Measurements from ENCODE around the gene GDE1.

GDE1 gene

DNA sequence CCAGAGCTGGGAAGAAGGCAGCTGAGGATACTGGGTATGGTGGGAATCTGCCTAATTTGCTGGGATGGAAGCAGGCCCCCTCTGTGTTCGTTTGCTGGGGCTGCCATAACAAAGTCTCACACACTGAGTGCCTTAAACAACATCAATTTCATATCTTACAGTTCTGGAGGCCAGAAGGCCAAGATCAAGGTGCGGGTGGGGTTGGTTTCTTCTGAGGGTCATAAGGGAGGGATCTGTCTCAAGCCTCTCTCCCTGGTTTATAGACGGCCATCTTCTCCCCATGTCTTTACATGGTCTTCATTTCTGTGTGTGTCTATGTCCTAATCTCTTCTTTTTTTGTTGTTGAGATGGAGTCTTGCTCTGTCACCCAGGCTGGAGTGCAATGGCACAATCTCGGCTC is 35.8 kb downstream of the GDE1 start:
- Mint-ChIP-seq H3K27me3 (no peaks in the 10 kb centered on the region), H3K4me1 (no peaks in the 10 kb centered on the region), H3K36me3 (no peaks in the 10 kb centered on the region), H3K9me3 (no peaks in the 10 kb centered on the region), H3K27ac (no peak overlapping the region), H3K4me3 (no peak overlapping the region)
- ATAC-seq (ENCODE audit: low read depth) (no peak), DNase-seq (ENCODE audit: low spot score in 2 of 2) (no peak)

DNA sequence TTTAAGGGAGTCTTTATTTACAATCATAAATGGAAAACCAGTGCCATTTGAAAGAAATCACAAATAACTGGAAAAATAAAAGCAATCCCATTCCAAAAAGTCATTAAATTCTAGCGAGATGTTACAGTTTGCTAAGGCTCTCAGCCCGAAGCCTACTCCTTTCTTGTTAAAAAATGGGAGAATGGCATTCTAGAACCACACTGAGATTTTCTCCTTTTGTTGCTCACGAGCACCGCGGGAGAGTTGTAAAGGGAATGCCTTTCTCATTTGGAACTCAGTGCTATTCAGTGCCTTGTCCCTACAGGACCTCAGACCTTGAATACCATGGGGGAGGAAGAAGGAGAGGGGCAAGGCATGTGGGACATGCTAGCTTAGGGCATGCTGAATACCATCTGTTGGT is 36.3 kb downstream of the GDE1 start:
- no peak overlapping the region for H3K27ac Mint-ChIP-seq

DNA sequence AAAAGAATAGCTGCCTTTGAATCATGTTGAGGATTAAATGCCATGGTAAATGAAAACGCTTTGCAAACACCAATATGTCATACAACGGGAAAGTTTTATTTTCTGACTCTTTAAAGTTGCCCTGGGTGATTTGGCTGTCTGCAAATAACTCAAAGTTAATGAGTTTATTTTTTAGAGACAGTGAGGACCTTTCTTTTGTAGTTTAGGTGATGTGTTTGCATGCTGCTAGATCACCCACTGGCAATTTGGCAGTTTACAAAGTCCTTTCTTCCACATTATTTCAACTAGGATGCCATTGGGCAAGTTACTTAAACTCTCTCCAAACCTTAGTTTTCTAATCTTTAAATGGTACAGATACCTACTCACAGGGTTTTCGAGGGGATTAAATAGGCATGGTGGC is 37.8 kb downstream of the GDE1 start:
- no peak overlapping the region for H3K27ac Mint-ChIP-seq
- H3K4me3 Mint-ChIP-seq: no peak overlapping the region
- no peaks in the 10 kb centered on the region for H3K27me3 Mint-ChIP-seq
- H3K36me3 Mint-ChIP-seq: no peaks in the 10 kb centered on the region
- ATAC-seq (ENCODE audit: low read depth): no peak
- DNase-seq (ENCODE audit: low spot score in 2 of 2): no peak
- no peaks in the 10 kb centered on the region for H3K4me1 Mint-ChIP-seq
- H3K9me3 Mint-ChIP-seq: no peaks in the 10 kb centered on the region

More for the DNA sequence above, 36.3 kb downstream of the GDE1 start:
- Mint-ChIP-seq H3K27me3 (no peaks in the 10 kb centered on the region), H3K4me3 (no peak overlapping the region), H3K36me3 (no peaks in the 10 kb centered on the region), H3K9me3 (no peaks in the 10 kb centered on the region), H3K4me1 (no peaks in the 10 kb centered on the region)
- ATAC-seq (ENCODE audit: low read depth) (no peak), DNase-seq (ENCODE audit: low spot score in 2 of 2) (no peak)

DNA sequence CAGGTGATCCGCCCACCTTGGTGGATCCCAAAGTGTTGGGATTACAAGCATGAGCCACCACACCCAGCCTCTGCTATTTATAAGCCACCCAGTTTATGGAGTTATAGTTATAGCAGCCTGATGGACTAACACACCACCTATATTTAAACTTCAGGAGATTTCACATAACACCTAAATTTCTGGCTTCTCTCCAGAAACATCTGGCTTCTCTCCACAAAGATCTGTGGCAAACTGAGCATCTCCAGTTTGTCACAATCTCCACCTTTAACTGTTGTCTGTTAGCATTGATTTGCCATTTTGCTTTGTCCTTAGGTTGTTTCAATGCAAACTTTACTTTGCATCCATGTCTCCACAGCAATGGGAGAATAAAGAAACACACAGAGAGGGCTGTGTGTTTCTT is 39.6 kb downstream of the GDE1 start:
- H3K9me3 Mint-ChIP-seq: no peaks in the 10 kb centered on the region
- no peak for DNase-seq (ENCODE audit: low spot score in 2 of 2)
- no peaks in the 10 kb centered on the region for H3K4me1 Mint-ChIP-seq
- no peaks in the 10 kb centered on the region for H3K36me3 Mint-ChIP-seq
- H3K27ac Mint-ChIP-seq: no peak overlapping the region
- H3K27me3 Mint-ChIP-seq: peaks cover 5% of the 10 kb centered on the region
- no peak overlapping the region for H3K4me3 Mint-ChIP-seq
- no peak for ATAC-seq (ENCODE audit: low read depth)

DNA sequence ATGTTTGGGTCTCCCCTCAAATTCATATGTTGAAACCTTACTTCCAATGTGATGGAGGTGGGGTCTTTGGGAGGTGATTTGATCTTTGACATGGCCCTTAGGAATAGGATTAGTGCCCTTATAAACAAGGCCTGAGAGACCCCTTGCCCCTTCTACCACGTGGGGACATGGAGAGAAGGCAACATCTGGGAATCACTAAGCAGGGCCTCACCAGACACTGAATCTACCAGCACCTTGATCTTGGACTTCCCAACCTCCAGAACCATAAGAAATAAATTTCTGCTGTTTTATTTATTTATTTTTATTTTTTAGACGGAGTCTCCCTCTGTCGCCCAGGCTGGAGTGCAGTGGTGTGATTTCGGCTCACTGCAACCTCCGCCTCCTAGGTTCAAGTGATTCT is 40.1 kb downstream of the GDE1 start:
- H3K27ac Mint-ChIP-seq: no peak overlapping the region
- no peak overlapping the region for H3K4me3 Mint-ChIP-seq
- H3K36me3 Mint-ChIP-seq: no peaks in the 10 kb centered on the region
- H3K27me3 Mint-ChIP-seq: peaks cover 5% of the 10 kb centered on the region
- H3K9me3 Mint-ChIP-seq: no peaks in the 10 kb centered on the region
- no peak for ATAC-seq (ENCODE audit: low read depth)
- no peaks in the 10 kb centered on the region for H3K4me1 Mint-ChIP-seq
- DNase-seq (ENCODE audit: low spot score in 2 of 2): no peak

DNA sequence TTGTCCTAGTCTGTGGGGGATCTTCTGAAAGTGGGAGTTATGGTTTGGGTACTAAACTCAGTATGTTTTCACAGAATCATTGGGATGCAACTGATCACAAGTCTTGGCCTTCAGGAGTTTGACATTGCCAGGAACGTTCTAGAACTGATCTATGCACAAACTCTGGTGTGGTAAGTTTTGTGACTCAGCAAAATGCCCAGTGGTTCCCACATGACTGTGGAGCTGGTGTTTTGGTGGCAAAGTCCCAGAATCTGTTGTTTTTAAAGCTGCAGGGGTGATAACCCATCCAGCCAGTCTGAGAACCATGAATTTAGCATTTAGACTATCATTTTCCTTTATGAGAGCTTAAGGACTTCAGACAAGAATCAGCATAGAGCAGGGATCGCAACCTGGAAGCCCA is 40.6 kb downstream of the GDE1 start:
- Mint-ChIP-seq H3K4me1 (no peaks in the 10 kb centered on the region), H3K9me3 (no peaks in the 10 kb centered on the region), H3K36me3 (no peaks in the 10 kb centered on the region), H3K4me3 (no peak overlapping the region), H3K27ac (no peak overlapping the region), H3K27me3 (peaks cover 5% of the 10 kb centered on the region)
- DNase-seq (ENCODE audit: low spot score in 2 of 2) (no peak), ATAC-seq (ENCODE audit: low read depth) (no peak)

DNA sequence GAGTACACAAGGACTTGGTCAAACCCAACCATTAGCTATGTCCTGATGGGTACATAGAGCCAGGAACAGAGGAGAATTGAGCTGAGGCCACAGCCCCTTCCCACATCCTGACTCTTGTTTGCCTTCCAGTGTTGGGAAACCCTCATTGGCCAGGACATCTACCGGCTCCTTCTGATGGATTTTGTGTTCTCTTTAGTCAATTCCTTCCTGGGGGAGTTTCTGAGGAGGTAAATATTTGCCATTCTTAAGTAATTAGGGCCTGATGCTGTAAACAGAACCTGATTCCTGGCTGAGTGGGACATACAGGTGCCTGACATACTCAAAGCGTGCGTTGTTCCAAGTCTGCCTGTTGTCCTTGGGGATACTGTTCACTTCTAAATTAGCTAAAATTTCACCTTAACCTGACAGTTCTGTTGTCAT is 42.6 kb downstream of the GDE1 start:
- peaks cover 5% of the 10 kb centered on the region for H3K27me3 Mint-ChIP-seq
- H3K9me3 Mint-ChIP-seq: no peaks in the 10 kb centered on the region
- H3K36me3 Mint-ChIP-seq: no peaks in the 10 kb centered on the region
- no peak overlapping the region for H3K4me3 Mint-ChIP-seq
- ATAC-seq (ENCODE audit: low read depth) (no peak), DNase-seq (ENCODE audit: low spot score in 2 of 2) (no peak)
- H3K27ac Mint-ChIP-seq: no peak overlapping the region
- no peaks in the 10 kb centered on the region for H3K4me1 Mint-ChIP-seq

DNA sequence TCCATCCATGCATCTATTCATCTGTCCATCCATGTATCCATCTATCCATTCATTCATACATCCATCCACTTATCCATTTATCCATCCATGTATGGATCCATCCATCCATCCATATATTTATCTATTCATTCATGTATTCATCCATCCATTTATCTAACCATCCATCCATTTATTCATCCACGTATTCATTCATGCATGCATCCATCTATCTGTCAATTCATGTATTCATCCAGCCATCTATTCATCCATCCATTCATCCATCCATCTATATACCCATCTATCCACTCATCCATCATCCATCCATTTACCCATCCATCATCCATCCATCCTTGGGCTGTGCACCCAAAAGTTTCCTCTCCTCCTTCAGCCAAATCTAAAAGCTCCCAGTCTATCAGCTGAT is 43.4 kb downstream of the GDE1 start:
- H3K36me3 Mint-ChIP-seq: no peaks in the 10 kb centered on the region
- H3K4me1 Mint-ChIP-seq: no peaks in the 10 kb centered on the region
- H3K27me3 Mint-ChIP-seq: peaks cover 5% of the 10 kb centered on the region
- H3K4me3 Mint-ChIP-seq: no peak overlapping the region
- DNase-seq (ENCODE audit: low spot score in 2 of 2) (no peak), ATAC-seq (ENCODE audit: low read depth) (no peak)
- no peak overlapping the region for H3K27ac Mint-ChIP-seq
- H3K9me3 Mint-ChIP-seq: no peaks in the 10 kb centered on the region

DNA sequence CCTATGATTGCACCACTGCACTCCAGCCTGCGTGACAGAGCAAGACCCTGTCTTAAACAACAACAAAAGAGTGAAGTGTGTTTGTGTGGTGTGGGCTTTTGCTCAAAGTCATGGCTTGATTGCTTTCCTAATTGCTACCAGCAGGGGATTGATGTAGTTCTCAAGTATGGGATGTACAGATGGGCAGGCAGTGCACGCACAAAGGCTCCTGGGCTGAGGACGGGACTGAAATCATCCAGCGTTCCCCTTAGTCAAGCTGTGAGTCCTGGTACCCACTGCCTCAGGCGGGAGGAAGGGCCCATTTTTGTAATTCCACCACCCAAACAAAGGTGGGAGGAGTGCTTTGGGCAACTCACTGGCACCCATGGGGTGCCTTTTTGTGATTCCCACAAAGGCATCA is 47.3 kb downstream of the GDE1 start:
- ATAC-seq (ENCODE audit: low read depth): no peak
- Mint-ChIP-seq H3K4me3 (no peak overlapping the region), H3K9me3 (no peaks in the 10 kb centered on the region), H3K36me3 (no peaks in the 10 kb centered on the region), H3K27me3 (peaks cover 5% of the 10 kb centered on the region), H3K27ac (no peak overlapping the region), H3K4me1 (no peaks in the 10 kb centered on the region)
- no peak for DNase-seq (ENCODE audit: low spot score in 2 of 2)

DNA sequence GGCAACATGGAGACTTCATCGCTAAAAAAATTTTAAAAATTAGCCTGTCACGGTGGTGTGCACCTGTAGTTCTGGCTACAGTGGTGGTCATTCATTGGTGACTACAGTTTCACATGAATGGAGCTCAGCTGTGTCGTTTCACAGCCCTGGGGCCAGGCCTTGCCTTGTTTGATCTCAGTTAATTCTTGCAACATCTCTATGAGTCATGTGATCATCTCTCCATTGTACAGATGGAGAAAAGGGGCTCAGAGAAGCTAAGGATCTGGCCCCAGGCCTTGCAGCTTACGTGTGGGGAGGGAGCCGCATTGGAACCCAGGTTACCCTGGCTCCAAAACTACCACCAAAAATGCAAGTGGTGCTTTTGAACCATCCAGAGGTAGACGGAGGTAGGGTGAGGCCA is 49.4 kb downstream of the GDE1 start:
- Mint-ChIP-seq H3K4me3 (no peak overlapping the region), H3K27ac (no peak overlapping the region), H3K9me3 (peaks cover 2% of the 10 kb centered on the region), H3K4me1 (no peaks in the 10 kb centered on the region), H3K36me3 (no peaks in the 10 kb centered on the region), H3K27me3 (no peaks in the 10 kb centered on the region)
- ATAC-seq (ENCODE audit: low read depth) (no peak), DNase-seq (ENCODE audit: low spot score in 2 of 2) (no peak)

DNA sequence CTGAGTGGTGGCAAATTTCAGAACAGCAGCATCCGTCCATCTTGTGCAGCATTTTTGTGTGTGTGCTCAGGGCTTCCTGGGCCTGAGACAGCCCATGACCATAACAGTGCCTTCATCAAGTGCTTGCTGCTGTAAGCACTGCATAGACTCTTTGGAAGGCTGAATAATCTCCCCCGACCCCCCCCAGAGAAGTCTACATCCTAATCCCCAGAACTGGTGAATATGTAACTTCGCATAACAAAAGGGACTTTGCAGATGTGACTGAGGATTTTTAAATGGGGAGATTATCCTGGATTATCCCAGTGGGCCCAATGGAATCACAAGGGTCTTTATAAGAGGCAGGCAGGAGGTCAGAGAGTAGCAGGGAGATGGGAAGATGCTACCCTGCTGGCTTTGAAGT is 53.6 kb downstream of the GDE1 start:
- Mint-ChIP-seq H3K27me3 (no peaks in the 10 kb centered on the region), H3K27ac (no peak overlapping the region), H3K4me1 (peaks cover 2% of the 10 kb centered on the region), H3K9me3 (peaks cover 2% of the 10 kb centered on the region), H3K4me3 (no peak overlapping the region), H3K36me3 (no peaks in the 10 kb centered on the region)
- DNase-seq (ENCODE audit: low spot score in 2 of 2): no peak
- no peak for ATAC-seq (ENCODE audit: low read depth)

DNA sequence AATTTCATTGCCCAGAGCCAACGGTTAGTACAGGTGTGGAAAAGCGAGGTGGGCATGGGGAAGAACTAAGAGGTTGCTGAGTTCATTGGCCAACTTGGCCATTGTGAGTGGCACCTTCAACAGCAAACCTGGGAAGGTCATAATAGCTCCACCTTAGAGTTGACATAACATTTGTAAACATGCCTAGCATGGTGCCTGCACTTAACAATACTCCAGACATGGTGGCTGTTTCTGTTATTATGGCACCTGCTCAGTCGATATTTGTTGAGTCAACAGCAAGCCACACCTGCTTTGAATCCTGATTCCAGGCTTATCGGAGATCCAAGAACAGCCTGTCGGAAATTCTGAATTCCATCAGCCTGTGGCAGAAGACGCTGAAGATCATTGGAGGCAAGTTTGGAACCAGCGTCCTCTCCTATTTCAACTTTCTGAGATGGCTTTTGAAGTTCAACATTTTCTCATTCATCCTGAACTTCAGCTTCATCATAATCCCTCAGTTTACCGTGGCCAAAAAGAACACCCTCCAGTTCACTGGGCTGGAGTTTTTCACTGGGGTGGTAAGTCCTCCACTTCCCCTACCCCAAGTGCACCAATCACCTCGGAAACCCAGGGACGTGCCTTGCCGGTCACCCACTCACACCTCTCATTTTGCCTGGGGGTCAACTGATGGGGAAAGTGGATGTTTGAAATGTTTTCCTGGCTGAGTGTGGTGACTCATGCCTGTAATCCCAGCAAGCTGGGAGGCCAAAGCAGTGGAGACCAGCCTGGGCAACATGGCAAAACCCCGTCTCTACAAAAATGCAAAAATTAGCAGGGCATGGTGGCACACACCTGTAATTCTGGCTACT is 58.2 kb downstream of the GDE1 start:
- no peak overlapping the region for H3K4me3 Mint-ChIP-seq
- H3K36me3 Mint-ChIP-seq: no peaks in the 10 kb centered on the region
- no peak overlapping the region for H3K27ac Mint-ChIP-seq
- ATAC-seq (ENCODE audit: low read depth) (no peak), DNase-seq (ENCODE audit: low spot score in 2 of 2) (no peak)
- peaks cover 5% of the 10 kb centered on the region for H3K27me3 Mint-ChIP-seq
- H3K9me3 Mint-ChIP-seq: peaks cover 2% of the 10 kb centered on the region
- peaks cover 2% of the 10 kb centered on the region for H3K4me1 Mint-ChIP-seq

DNA sequence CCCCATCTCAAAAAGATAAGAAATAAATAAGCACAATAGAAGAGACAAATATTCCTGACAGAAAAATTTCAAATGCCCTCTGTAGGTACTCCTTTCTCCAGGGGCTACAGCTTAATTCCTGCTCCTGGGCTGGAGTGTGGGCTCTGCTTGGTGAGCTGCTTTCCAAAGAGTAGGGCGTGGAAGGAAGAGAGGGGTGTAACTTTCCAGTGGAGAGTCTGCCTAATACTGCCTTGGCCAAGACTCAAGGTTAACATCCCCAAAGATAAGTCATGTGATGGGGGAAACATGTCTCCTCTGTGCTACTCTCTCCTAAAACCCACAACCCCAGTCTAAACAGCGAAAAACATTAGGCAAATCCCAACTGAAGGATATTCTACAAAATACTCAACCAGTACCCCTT is 61.5 kb downstream of the GDE1 start:
- Mint-ChIP-seq H3K4me3 (no peak overlapping the region), H3K27me3 (peaks cover 8% of the 10 kb centered on the region), H3K9me3 (no peaks in the 10 kb centered on the region), H3K4me1 (peaks cover 2% of the 10 kb centered on the region), H3K27ac (no peak overlapping the region), H3K36me3 (no peaks in the 10 kb centered on the region)
- ATAC-seq (ENCODE audit: low read depth) (no peak), DNase-seq (ENCODE audit: low spot score in 2 of 2) (no peak)

DNA sequence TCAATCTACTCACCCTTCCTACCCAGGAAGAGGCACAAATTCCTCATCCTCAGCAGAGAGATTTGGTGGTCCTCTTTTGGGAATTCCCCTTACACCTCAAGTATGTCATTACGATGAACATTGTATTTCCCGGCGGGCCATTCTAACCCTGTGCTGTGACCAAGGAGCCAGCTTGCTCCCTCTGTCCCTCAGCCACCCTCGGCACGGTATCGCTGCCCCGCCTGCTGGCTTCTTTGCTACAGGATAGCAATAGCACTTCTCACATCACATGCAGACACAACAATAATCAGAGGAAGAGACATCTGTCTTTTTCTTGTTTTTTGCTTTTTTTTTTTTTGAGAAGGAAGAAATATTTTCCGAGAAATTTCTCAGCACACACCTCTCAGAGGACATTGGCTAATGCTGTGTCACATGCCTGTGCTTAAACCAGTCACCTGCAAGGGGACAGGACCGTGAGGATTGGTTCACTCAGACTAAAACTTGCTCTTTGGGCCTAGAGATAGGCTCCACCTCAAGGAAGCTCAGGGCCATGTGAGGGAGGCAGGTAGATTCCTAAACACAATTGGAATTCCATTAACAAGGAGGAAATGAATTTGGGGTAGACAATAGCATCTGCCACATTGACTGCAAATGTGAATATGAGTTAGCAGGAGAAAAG is 63.0 kb downstream of the GDE1 start:
- DNase-seq (ENCODE audit: low spot score in 2 of 2) (no peak), ATAC-seq (ENCODE audit: low read depth) (no peak)
- peaks cover 8% of the 10 kb centered on the region for H3K27me3 Mint-ChIP-seq
- no peaks in the 10 kb centered on the region for H3K9me3 Mint-ChIP-seq
- H3K4me1 Mint-ChIP-seq: no peaks in the 10 kb centered on the region
- no peak overlapping the region for H3K27ac Mint-ChIP-seq
- no peak overlapping the region for H3K4me3 Mint-ChIP-seq
- H3K36me3 Mint-ChIP-seq: no peaks in the 10 kb centered on the region

All from memory B cell (primary cell).